HG03039 (cell line): ENCODE data around the gene FHIT.

Experiments used
- ATAC-seq: cut with Tn5 transposase; IDR thresholded peaks from one replicate; pipeline ENCODE4 v1.9.1; 2021; ENCODE audit warnings: mild to moderate bottlenecking, moderate library complexity; ENCODE audit not compliant: unreplicated experiment

Gene FHIT

DNA sequence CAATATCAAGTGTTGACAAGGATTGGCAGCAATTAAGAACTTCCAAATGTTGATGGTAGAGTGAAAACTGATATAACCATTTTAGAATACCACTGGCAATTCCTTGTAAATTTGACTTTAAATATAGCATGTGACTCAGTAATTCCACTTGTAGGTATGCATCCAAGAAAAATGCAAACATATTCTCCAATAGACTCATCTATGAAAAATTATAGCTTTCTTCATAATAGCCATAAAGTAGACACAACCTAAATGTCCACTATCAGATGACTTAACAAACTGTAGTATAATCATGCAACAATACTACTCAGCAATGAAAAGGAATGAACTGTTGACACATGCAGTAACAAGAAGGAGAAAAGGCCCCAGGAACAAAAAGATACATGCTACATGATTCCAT, 988.1 kb downstream of the FHIT start:
- ATAC-seq, result no peak

DNA sequence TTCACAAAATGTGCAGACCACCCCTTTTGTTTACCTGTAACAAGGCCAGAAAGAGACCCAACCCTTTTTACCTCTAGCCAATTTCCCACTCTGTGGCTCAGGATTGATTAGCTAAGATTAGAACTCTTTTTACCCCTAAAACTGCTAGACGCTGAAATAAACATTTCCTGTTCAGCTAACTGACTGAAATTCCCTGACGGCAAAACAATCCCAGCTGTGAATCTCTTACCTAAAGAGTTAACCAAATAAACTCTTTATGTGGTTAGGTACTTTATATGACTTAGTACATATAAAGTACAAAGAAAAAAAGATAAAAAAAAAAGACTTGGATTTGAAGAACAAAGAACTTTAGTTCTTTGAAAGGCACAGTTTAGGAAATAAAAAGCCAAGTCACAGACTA, 988.7 kb downstream of the FHIT start:
- ATAC-seq, result no peak

DNA sequence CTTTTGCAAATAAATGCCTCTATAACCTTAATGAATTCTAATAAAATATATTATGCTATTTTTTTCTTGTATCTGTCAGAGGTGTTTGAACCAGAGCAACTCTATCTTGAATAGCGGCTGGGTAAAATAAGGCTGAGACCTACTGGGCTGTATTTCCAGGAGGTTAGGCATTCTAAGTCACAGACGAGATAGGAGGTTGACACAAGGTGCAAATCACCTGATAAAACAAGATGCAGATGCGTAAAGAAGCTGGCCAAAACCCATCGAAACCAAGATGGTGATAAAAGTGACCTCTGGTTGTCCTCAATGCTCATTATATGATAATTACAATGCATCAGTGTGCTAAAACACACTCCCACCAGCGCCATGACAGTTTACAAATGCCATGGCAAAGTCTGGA, 990.7 kb downstream of the FHIT start:
- ATAC-seq, result no peak

DNA sequence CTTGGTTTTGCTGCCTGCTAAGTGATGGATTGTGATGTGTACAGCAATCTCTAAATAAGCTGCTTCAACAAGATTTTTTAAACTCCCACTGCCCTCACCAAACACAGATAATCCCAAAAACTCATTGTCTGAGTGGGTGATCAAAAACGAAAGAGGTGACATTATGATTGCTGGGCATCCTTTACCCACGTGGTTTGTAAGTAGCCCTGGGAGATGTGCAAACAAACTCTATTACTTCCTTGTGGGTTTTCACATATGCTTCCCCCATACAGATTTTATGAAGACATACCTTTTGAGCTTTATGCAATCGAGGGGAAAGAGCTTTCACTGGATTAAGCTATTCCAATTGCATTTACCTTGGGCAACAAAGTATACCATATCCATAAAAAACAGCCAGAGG, 1000.4 kb downstream of the FHIT start:
- no peak for ATAC-seq

DNA sequence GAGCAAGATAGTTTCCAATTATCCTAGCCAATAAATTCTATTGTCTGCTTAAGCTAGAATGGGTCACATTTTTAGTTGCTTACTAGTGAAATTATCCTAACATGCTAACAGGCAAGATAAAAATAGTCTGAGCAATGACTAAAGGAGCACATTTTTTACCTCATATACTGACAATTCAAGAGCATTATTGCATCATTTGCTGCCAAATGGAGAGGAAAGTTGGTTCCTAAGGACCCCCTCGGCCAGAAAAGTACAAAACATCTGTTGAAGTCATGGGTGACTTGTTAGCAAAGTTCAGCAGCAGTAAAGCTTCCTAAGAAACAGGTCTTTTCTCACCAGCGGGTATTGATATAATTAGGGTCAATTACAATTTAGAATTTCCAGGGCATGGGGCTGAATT, 1001.0 kb downstream of the FHIT start:
- no peak for ATAC-seq

GRCh38 chr3:60246361-60246760, 1004.9 kb downstream of the FHIT start:
- no peak for ATAC-seq

DNA sequence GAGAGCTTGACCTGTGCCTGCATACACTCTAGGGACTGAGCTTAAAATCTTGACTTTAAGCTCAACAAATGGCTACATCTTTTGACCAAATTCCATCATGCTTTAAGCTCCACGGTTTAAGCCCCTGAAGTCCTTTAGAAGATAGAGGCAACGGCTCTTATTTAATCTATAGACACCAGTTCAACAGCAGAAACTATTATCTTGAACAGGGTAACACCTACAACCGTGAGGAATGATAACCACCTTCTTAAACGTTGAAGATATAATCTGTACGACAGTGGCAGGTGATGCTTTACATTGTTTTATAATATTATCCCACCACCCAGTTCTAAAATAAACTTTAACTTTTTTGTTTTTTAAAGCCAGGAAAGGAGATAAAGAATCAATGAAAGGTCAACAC, 1007.8 kb downstream of the FHIT start:
- ATAC-seq, result no peak

GRCh38 chr3:60240492-60240891, 1010.8 kb downstream of the FHIT start:
- no peak for ATAC-seq

DNA sequence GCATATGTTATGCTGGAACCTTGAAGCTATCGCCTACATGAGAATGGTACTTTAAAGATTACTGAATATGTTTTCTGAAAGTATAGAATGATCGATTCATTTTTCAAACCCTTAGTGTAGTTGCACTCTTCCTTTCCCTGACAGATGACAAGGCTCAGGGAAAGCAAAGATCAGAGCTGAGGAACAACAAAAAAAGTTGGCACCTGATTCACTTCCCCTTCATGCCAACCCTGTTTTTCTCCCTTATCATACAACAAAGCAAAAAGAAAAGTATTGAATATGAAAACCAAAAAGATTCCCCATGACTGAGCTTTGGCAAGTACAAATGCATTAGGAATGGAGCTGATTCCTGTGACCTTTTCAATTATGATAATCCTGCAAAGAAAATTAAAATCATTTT, 1012.7 kb downstream of the FHIT start:
- no peak for ATAC-seq

GRCh38 chr3:60229502-60229901, 1021.8 kb downstream of the FHIT start:
- no peak for ATAC-seq

DNA sequence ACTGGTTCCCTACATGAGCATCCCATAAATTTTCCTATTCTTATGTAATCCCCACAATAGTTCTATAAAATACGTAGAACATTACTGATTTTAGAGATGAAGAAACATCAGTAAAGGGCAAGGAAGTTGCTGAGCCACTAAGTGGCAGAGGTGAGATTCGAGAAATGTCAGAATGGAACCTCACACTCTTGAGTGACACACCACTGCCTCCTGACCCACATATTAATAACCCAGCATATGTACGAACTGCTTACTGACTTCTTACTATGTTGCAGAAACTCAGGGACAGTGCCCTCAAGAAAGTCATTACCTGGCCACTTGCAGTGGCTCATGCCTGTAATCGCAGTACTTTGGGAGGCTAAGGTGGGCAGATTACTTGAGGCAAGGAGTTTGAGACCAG, 1022.4 kb downstream of the FHIT start:
- ATAC-seq, result no peak

DNA sequence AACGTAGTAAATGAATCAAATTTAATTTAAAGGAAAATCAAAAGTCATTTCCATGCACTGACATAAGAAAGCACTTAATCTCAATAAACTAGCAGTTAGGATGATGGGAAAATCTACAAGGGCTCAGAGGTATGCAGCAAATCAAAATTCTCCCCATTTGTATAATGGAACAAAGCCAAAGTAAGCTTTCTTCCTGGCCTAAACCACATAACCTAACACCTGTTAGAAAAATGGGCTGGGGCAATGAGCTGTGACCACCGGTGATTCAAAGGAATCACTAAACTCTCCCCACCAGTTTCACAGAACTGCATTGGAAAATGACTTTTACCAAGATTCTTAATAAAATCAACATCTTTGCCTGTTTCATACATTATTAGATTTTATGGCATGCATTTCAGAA, 1024.3 kb downstream of the FHIT start:
- no peak for ATAC-seq

DNA sequence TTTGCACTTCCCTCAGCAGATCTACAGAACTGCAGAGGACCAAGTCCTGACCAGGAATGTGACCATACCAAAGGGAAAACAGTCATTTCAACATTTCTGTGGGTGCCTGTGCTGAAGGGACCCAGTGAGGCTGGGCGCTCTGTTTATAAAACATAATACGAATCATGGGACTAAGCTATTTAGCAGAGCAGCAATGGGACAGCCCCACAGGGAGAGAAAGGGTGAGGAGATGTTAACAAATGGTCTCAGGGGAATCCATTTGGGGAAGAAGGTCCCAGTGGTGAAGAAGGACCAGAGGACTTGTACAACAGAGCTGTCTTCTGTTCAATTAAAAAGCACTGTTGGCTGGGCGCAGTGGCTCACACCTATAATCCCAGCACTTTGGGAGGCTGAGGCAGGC, 1025.4 kb downstream of the FHIT start:
- ATAC-seq, result no peak

GRCh38 chr3:60220768-60221167, 1030.5 kb downstream of the FHIT start:
- ATAC-seq, result no peak

GRCh38 chr3:60219501-60219900, 1031.8 kb downstream of the FHIT start:
- no peak for ATAC-seq

GRCh38 chr3:60217156-60217911, 1033.9 kb downstream of the FHIT start:
- no peak for ATAC-seq

GRCh38 chr3:60216462-60217075, 1034.7 kb downstream of the FHIT start:
- ATAC-seq, result no peak

GRCh38 chr3:60215946-60216345, 1035.3 kb downstream of the FHIT start:
- no peak for ATAC-seq

GRCh38 chr3:60207905-60208304, 1043.3 kb downstream of the FHIT start:
- ATAC-seq, result no peak

- ATAC-seq, result no peak
Measured at GRCh38 chr3:60206206-60206605, 1045.0 kb downstream of the FHIT start.

DNA sequence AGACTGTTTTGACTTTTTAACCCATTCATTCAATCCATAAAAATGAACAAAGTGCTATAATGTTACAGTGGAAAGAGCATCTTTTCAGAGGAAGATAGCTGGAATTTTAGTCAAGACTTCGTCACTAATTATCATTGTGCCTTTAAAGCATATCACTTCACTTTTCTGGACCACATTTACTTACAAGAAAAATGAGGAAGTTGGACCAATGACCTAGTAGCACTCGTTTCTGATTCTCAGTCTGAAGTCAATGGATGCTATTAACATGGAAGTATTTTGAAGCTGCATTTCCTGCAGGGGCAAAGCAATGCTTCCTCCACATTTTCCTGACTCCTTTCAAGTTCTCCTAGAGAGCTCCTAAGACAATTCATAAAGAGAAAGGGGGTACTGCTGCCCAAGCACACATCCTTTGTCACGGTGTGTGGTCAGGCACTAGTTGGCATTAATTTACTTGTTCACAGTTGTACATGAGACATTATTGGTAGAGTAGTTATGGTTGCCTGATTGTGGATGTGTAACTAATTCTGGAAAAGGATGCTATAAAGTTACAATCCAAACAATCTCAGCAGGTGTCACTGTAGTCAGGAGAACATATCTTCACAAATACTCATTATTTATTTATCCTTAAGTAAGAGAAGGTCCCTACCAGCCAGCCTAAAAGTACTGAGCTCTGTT, 1049.1 kb downstream of the FHIT start:
- ATAC-seq, result no peak

GRCh38 chr3:60199306-60199705, 1051.9 kb downstream of the FHIT start:
- no peak for ATAC-seq
